Bronchial epithelial cell (primary cell): ENCODE results near the gene MAF. TPM values are rescaled to one million over a fixed set of nuclear protein-coding genes. Genes with fewer than 3 reads are reported as not detected.

Source experiments
- DNase-seq: peaks from one replicate; pipeline ENCODE4 v3.0.0-alpha.2; 2010; ENCODE audit warnings: low read depth
- FAIRE-seq: peaks from 2 replicates; lab custom pipeline; 2011; peaks lifted over from hg19 to GRCh38; lab: Jason Lieb, UNC
- H3K27me3 ChIP-seq: 2 replicates; pipeline ENCODE4 v1.5.1; 2011; ENCODE audit warnings: low read length; ENCODE audit not compliant: control insufficient read depth, insufficient read depth
- H3K36me3 ChIP-seq: 2 replicates; pipeline ENCODE4 v1.5.1; 2011; ENCODE audit warnings: low read length; ENCODE audit not compliant: control insufficient read depth, insufficient read depth
- H3K4me3 ChIP-seq: 2 replicates; pipeline ENCODE4 v1.5.1; 2011; ENCODE audit warnings: mild to moderate bottlenecking, low read depth, low read length, control low read depth
- CTCF ChIP-seq: IDR thresholded peaks from 2 replicates; pipeline ENCODE4 v1.5.1; 2011; ENCODE audit warnings: mild to moderate bottlenecking, moderate library complexity, low read length, control low read depth, inconsistent platforms; ENCODE audit not compliant: insufficient read depth, severe bottlenecking
- total RNA-seq: library from RNA; depleted of rRNA; stranded (reverse); fragments of >200 nt; gene quantifications from 2 replicates; pipeline ENCODE4 v1.2.1, GENCODE V29; 2014

Gene MAF
- total RNA-seq, 1 donor from 2014 or later = 6.3 TPM

DNA sequence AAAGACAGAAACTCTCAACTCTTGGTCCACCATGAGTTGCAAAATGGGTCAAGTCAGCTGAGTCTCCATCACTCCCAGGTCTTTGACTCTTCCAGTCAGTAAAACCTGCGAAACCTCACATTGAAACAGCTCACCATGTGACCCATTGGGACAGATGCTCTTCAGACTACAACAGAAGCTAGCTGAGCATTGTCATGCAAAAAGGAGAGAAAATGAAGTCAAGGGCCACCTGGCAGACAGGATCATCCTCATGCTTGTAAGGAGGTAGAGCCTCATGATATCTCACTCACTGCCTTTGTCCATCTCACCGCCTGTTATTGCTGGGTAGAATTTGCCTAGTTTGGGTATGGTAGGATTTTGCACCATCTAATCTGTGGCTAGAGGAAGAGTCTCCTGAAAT, 50.2 kb downstream of the MAF start:
- TF ChIP-seq CTCF = no peak
- DNase-seq (no peak), FAIRE-seq (no peak)
- H3K4me3 ChIP-seq = no peak overlapping the region
- no peaks in the 10 kb centered on the region for H3K27me3 ChIP-seq
- H3K36me3 ChIP-seq = no peaks in the 10 kb centered on the region

DNA sequence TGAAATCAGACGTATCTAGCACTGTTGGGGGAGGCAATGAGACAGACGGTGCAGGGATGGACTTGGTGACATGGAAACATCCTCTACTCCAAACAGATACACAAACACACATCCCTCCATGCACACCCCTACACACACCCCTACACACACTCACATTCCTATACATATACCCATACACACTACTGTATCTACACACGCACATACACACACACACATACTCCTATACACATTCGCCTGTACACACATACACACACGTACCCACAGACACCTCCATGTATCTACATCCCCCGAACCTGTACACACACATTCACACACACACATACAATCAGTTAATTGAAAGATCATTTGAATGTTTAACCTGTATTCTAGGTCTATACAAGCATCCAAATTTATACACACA, 53.5 kb downstream of the MAF start:
- no peak for TF ChIP-seq CTCF
- DNase-seq = no peak
- peak; percentile 90 for FAIRE-seq
- Histone ChIP-seq H3K27me3 (no peaks in the 10 kb centered on the region), H3K36me3 (no peaks in the 10 kb centered on the region), H3K4me3 (no peak overlapping the region)
